GM23338 (cell line): ENCODE data around the gene RAVER1. TPM values are rescaled to one million over a fixed set of nuclear protein-coding genes. Genes with fewer than 3 reads are reported as not detected.

Source experiments
- ATAC-seq: fragments of 200-7000 bp; cut with Tn5 transposase; 3 replicates; pipeline ENCODE4 v1.9.1; 2020
- DNase-seq: peaks from one replicate; pipeline ENCODE4 v3.0.0-alpha.2; 2015; ENCODE audit warnings: low spot score
- H2AFZ ChIP-seq: fragments of 200-600 bp; sonication (generic); 2 replicates; pipeline ENCODE4 v1.8.0; 2016; ENCODE audit warnings: antibody characterized with exemption, mild to moderate bottlenecking, moderate library complexity
- H3F3A ChIP-seq: fragments of 200-600 bp; sonication (generic); replicated peaks from 2 replicates; pipeline ENCODE4 v1.8.0; 2017; ENCODE audit warnings: antibody characterized with exemption, mixed run types, low read depth
- H3K27ac ChIP-seq: fragments of 200-600 bp; sonication (generic); 2 replicates; pipeline ENCODE4 v1.6.1; 2016; ENCODE audit warnings: low read depth
- H3K27me3 ChIP-seq: fragments of 200-600 bp; sonication (generic); 2 replicates; pipeline ENCODE4 v1.8.0; 2016; ENCODE audit warnings: mild to moderate bottlenecking, mixed run types, moderate library complexity; ENCODE audit not compliant: insufficient read depth
- H3K36me3 ChIP-seq: fragments of 200-600 bp; sonication (generic); 2 replicates; pipeline ENCODE4 v1.8.0; 2016; ENCODE audit warnings: mild to moderate bottlenecking; ENCODE audit not compliant: insufficient read depth
- H3K4me1 ChIP-seq: fragments of 200-600 bp; sonication (generic); 2 replicates; pipeline ENCODE4 v1.8.0; 2016; ENCODE audit warnings: mild to moderate bottlenecking, moderate library complexity; ENCODE audit not compliant: insufficient read depth
- H3K4me2 ChIP-seq: fragments of 200-600 bp; sonication (generic); 2 replicates; pipeline ENCODE4 v1.7.1; 2017; ENCODE audit warnings: mixed run types
- H3K4me3 ChIP-seq: fragments of 200-600 bp; sonication (generic); 2 replicates; pipeline ENCODE4 v1.6.1; 2016; ENCODE audit warnings: mixed run types
- H3K79me2 ChIP-seq: fragments of 200-600 bp; sonication (generic); replicated peaks from 2 replicates; pipeline ENCODE4 v1.8.0; 2017; ENCODE audit warnings: mild to moderate bottlenecking; ENCODE audit not compliant: insufficient read depth
- H3K9me2 ChIP-seq: fragments of 200-600 bp; sonication (generic); 2 replicates; pipeline ENCODE4 v1.8.0; 2017; ENCODE audit not compliant: insufficient read depth
- H4K20me1 ChIP-seq: fragments of 200-600 bp; sonication (generic); replicated peaks from 2 replicates; pipeline ENCODE4 v1.8.0; 2017; ENCODE audit warnings: mild to moderate bottlenecking; ENCODE audit not compliant: insufficient read depth
- H3K27ac Mint-ChIP-seq: 2 replicates; pipeline ENCODE4 v1.8.0; 2020; ENCODE audit warnings: inconsistent platforms, mild to moderate bottlenecking, moderate library complexity, mixed read lengths
- H3K27me3 Mint-ChIP-seq: 3 replicates; pipeline ENCODE4 v1.8.0; 2022; ENCODE audit warnings: low read depth, mild to moderate bottlenecking, moderate library complexity, mixed read lengths, inconsistent platforms; ENCODE audit not compliant: insufficient read depth, poor library complexity
- H3K36me3 Mint-ChIP-seq: 3 replicates; pipeline ENCODE4 v1.8.0; 2021; ENCODE audit warnings: low read depth, mild to moderate bottlenecking, inconsistent platforms, moderate library complexity, mixed read lengths
- H3K4me1 Mint-ChIP-seq: 3 replicates; pipeline ENCODE4 v1.8.0; 2020; ENCODE audit warnings: mild to moderate bottlenecking, inconsistent platforms, mixed read lengths
- H3K4me3 Mint-ChIP-seq: 3 replicates; pipeline ENCODE4 v1.8.0; 2021; ENCODE audit warnings: moderate library complexity, mild to moderate bottlenecking, inconsistent platforms, mixed read lengths
- H3K9me3 Mint-ChIP-seq: 3 replicates; pipeline ENCODE4 v1.8.0; 2020; ENCODE audit warnings: moderate library complexity, mild to moderate bottlenecking, inconsistent platforms, mixed read lengths
- CREB1 ChIP-seq: fragments of 250-450 bp; sonication (Bioruptor Pico); IDR thresholded peaks from 2 replicates; pipeline ENCODE4 v1.5.0; 2020; ENCODE audit warnings: low read depth, mild to moderate bottlenecking, moderate library complexity
- EZH2 ChIP-seq: fragments of 200-600 bp; sonication (generic); IDR thresholded peaks from one replicate; pipeline ENCODE4 v1.8.0; 2017; ENCODE audit warnings: antibody characterized with exemption, mild to moderate bottlenecking, low read depth; ENCODE audit not compliant: unreplicated experiment
- EZH2phosphoT487 ChIP-seq: fragments of 200-600 bp; sonication (generic); IDR thresholded peaks from one replicate; pipeline ENCODE4 v1.8.1; 2018; ENCODE audit warnings: antibody characterized with exemption; ENCODE audit not compliant: unreplicated experiment
- JUNB ChIP-seq: IDR thresholded peaks from one replicate; pipeline ENCODE4 v1.6.1; 2016; ENCODE audit warnings: antibody characterized with exemption; ENCODE audit not compliant: unreplicated experiment
- NANOG ChIP-seq: IDR thresholded peaks from 2 replicates; pipeline ENCODE4 v1.6.1; 2016; ENCODE audit warnings: antibody characterized with exemption, borderline replicate concordance
- POLR2AphosphoS5 ChIP-seq: IDR thresholded peaks from 2 replicates; pipeline ENCODE4 v1.6.1; 2016; ENCODE audit warnings: antibody characterized with exemption, low read depth
- STAT1 ChIP-seq: IDR thresholded peaks from one replicate; pipeline ENCODE4 v1.6.1; 2016; ENCODE audit warnings: antibody characterized with exemption; ENCODE audit not compliant: unreplicated experiment
- ZNF114 ChIP-seq: fragments of 250-450 bp; sonication (Bioruptor Pico); IDR thresholded peaks from 2 replicates; pipeline ENCODE4 v1.5.0; 2020; ENCODE audit warnings: mild to moderate bottlenecking, moderate library complexity
- ZNF331 ChIP-seq: fragments of 250-450 bp; sonication (Bioruptor Pico); IDR thresholded peaks from 2 replicates; pipeline ENCODE4 v1.5.0; 2020; ENCODE audit warnings: low read depth, mild to moderate bottlenecking, moderate library complexity
- polyA plus RNA-seq: library from polyadenylated mRNA; unstranded; fragments of >200 nt; fragmentation: Nextera tagmentation; extraction: Ambion mirVana; gene quantifications from 2 replicates; pipeline ENCODE4 v1.2.1, GENCODE V29; 2016
- total RNA-seq: library from RNA; depleted of rRNA; stranded (reverse); fragments of >200 nt; shearing (Covaris generic); gene quantifications from 2 replicates; pipeline ENCODE4 v1.2.3, GENCODE V29; 2014
- TF ChIP-seq, protein P1 (sequence below): IDR thresholded peaks from 2 replicates; pipeline ENCODE4 v1.6.1; 2016; ENCODE audit warnings: antibody characterized with exemption
- TF ChIP-seq, protein P2 (sequence below), 2 experiments: fragments of 200-600 bp in 1 of 2; sonication (generic) in 1 of 2; conservative IDR thresholded peaks; 2 replicates each; pipeline versions ENCODE4 v1.5.1 to v1.6.1; 2016 to 2017; ENCODE audit warnings: antibody characterized with exemption in 2 of 2, low read depth in 2 of 2, mild to moderate bottlenecking in 2 of 2, moderate library complexity in 1 of 2
- TF ChIP-seq, protein P3 (sequence below): fragments of 250-450 bp; sonication (Bioruptor Pico); IDR thresholded peaks from 2 replicates; pipeline ENCODE4 v1.5.0; 2020; ENCODE audit warnings: mild to moderate bottlenecking, moderate library complexity
- TF ChIP-seq, protein P4 (sequence below): IDR thresholded peaks from one replicate; pipeline ENCODE4 v1.6.1; 2018; ENCODE audit warnings: antibody characterized with exemption; ENCODE audit not compliant: unreplicated experiment

The RAVER1 gene
- total and polyA plus RNA-seq, 2 experiments from 2014 or later, result 25.5 to 88.3 TPM

DNA sequence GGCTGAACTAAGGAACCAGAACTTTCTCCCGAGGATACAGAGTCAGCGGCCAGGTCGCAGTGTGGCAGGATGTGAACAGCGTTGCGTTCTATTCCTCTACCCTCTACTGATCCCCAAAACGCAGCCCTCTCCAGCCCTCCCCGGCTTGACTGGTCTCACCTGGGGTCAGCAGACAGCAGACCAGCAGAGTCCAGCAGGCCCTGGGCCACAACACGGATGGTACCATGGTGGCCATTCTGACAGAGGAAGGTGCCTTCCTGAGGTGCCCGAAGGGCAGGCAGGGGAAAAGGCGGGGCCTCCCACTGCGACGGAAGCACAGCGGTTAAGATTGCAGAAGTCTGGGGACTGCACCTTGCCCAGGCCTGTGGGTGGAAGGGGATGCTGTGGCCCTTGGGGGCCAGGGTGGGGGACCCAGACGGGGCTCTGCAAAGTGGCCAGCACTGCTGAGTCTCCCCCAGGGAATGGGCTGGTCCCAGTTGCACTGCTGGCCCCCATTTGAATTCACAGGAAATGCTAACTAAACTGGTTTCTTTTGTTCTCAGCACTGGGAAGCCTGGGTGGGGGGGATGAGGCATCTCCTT lies 6.1 kb upstream of the RAVER1 start, which contains the start of gene ICAM3:
Gene ICAM3, minus strand, starts transcription at position 245 of the 581 bp plus-strand sequence. Its CDS starts 10 bp downstream, at position 235.
- Histone ChIP-seq H3K79me2 (no peaks in the 10 kb centered on the region), H4K20me1 (no peaks in the 10 kb centered on the region), H3K36me3 (no peaks in the 10 kb centered on the region), H3F3A (peaks cover 6% of the 10 kb centered on the region; the same call in 1 of the 2 replicates), H3K4me2 (peak within 1 kb of the TSS; percentile 62), H3K27me3 (no peaks in the 10 kb centered on the region), H3K4me3 (no peak within 1 kb of the TSS), H2AFZ (peak within 1 kb of the TSS; percentile 81), H3K9me2 (no peaks in the 10 kb centered on the region), H3K4me1 (peaks cover 20% of the 10 kb centered on the region; the same call in 1 of the 2 replicates), H3K27ac (no peak within 1 kb of the TSS)
- Mint-ChIP-seq H3K36me3 (no peaks in the 10 kb centered on the region), H3K4me1 (peaks cover 16% of the 10 kb centered on the region), H3K9me3 (no peaks in the 10 kb centered on the region; the same call in 2 of the 3 replicates), H3K27ac (peak within 1 kb of the TSS; percentile 63; the same call in 1 of the 2 replicates), H3K4me3 (no peak within 1 kb of the TSS), H3K27me3 (peaks cover 11% of the 10 kb centered on the region)
- ATAC-seq, result no peak; the same call in 2 of the 3 replicates
- no peak for DNase-seq
- no peak for TF ChIP-seq ZNF114 (CRISPR knock-in tag)
- TF ChIP-seq, protein P1, sequence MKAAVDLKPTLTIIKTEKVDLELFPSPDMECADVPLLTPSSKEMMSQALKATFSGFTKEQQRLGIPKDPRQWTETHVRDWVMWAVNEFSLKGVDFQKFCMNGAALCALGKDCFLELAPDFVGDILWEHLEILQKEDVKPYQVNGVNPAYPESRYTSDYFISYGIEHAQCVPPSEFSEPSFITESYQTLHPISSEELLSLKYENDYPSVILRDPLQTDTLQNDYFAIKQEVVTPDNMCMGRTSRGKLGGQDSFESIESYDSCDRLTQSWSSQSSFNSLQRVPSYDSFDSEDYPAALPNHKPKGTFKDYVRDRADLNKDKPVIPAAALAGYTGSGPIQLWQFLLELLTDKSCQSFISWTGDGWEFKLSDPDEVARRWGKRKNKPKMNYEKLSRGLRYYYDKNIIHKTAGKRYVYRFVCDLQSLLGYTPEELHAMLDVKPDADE, result no peak
- no peak for TF ChIP-seq ZNF331 (CRISPR knock-in tag)
- TF ChIP-seq EZH2, result no peak
- TF ChIP-seq POLR2AphosphoS5, result no peak
- TF ChIP-seq NANOG, result no peak
- no peak for TF ChIP-seq STAT1
- TF ChIP-seq EZH2phosphoT487, result no peak
- TF ChIP-seq, protein P2, sequence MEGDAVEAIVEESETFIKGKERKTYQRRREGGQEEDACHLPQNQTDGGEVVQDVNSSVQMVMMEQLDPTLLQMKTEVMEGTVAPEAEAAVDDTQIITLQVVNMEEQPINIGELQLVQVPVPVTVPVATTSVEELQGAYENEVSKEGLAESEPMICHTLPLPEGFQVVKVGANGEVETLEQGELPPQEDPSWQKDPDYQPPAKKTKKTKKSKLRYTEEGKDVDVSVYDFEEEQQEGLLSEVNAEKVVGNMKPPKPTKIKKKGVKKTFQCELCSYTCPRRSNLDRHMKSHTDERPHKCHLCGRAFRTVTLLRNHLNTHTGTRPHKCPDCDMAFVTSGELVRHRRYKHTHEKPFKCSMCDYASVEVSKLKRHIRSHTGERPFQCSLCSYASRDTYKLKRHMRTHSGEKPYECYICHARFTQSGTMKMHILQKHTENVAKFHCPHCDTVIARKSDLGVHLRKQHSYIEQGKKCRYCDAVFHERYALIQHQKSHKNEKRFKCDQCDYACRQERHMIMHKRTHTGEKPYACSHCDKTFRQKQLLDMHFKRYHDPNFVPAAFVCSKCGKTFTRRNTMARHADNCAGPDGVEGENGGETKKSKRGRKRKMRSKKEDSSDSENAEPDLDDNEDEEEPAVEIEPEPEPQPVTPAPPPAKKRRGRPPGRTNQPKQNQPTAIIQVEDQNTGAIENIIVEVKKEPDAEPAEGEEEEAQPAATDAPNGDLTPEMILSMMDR (conservative IDR thresholded peaks at IDR 0.05; ENCODE audit: low read depth in 2 of 2), result no peak
- TF ChIP-seq, protein P3, sequence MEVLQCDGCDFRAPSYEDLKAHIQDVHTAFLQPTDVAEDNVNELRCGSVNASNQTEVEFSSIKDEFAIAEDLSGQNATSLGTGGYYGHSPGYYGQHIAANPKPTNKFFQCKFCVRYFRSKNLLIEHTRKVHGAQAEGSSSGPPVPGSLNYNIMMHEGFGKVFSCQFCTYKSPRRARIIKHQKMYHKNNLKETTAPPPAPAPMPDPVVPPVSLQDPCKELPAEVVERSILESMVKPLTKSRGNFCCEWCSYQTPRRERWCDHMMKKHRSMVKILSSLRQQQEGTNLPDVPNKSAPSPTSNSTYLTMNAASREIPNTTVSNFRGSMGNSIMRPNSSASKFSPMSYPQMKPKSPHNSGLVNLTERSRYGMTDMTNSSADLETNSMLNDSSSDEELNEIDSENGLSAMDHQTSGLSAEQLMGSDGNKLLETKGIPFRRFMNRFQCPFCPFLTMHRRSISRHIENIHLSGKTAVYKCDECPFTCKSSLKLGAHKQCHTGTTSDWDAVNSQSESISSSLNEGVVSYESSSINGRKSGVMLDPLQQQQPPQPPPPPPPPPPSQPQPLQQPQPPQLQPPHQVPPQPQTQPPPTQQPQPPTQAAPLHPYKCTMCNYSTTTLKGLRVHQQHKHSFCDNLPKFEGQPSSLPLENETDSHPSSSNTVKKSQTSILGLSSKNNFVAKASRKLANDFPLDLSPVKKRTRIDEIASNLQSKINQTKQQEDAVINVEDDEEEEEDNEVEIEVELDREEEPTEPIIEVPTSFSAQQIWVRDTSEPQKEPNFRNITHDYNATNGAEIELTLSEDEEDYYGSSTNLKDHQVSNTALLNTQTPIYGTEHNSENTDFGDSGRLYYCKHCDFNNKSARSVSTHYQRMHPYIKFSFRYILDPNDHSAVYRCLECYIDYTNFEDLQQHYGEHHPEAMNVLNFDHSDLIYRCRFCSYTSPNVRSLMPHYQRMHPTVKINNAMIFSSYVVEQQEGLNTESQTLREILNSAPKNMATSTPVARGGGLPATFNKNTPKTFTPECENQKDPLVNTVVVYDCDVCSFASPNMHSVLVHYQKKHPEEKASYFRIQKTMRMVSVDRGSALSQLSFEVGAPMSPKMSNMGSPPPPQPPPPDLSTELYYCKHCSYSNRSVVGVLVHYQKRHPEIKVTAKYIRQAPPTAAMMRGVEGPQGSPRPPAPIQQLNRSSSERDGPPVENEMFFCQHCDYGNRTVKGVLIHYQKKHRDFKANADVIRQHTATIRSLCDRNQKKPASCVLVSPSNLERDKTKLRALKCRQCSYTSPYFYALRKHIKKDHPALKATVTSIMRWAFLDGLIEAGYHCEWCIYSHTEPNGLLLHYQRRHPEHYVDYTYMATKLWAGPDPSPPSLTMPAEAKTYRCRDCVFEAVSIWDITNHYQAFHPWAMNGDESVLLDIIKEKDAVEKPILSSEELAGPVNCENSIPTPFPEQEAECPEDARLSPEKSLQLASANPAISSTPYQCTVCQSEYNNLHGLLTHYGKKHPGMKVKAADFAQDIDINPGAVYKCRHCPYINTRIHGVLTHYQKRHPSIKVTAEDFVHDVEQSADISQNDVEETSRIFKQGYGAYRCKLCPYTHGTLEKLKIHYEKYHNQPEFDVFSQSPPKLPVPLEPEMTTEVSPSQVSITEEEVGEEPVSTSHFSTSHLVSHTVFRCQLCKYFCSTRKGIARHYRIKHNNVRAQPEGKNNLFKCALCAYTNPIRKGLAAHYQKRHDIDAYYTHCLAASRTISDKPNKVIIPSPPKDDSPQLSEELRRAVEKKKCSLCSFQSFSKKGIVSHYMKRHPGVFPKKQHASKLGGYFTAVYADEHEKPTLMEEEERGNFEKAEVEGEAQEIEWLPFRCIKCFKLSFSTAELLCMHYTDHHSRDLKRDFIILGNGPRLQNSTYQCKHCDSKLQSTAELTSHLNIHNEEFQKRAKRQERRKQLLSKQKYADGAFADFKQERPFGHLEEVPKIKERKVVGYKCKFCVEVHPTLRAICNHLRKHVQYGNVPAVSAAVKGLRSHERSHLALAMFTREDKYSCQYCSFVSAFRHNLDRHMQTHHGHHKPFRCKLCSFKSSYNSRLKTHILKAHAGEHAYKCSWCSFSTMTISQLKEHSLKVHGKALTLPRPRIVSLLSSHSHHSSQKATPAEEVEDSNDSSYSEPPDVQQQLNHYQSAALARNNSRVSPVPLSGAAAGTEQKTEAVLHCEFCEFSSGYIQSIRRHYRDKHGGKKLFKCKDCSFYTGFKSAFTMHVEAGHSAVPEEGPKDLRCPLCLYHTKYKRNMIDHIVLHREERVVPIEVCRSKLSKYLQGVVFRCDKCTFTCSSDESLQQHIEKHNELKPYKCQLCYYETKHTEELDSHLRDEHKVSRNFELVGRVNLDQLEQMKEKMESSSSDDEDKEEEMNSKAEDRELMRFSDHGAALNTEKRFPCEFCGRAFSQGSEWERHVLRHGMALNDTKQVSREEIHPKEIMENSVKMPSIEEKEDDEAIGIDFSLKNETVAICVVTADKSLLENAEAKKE (CRISPR knock-in tag), result no peak
- TF ChIP-seq, protein P4, sequence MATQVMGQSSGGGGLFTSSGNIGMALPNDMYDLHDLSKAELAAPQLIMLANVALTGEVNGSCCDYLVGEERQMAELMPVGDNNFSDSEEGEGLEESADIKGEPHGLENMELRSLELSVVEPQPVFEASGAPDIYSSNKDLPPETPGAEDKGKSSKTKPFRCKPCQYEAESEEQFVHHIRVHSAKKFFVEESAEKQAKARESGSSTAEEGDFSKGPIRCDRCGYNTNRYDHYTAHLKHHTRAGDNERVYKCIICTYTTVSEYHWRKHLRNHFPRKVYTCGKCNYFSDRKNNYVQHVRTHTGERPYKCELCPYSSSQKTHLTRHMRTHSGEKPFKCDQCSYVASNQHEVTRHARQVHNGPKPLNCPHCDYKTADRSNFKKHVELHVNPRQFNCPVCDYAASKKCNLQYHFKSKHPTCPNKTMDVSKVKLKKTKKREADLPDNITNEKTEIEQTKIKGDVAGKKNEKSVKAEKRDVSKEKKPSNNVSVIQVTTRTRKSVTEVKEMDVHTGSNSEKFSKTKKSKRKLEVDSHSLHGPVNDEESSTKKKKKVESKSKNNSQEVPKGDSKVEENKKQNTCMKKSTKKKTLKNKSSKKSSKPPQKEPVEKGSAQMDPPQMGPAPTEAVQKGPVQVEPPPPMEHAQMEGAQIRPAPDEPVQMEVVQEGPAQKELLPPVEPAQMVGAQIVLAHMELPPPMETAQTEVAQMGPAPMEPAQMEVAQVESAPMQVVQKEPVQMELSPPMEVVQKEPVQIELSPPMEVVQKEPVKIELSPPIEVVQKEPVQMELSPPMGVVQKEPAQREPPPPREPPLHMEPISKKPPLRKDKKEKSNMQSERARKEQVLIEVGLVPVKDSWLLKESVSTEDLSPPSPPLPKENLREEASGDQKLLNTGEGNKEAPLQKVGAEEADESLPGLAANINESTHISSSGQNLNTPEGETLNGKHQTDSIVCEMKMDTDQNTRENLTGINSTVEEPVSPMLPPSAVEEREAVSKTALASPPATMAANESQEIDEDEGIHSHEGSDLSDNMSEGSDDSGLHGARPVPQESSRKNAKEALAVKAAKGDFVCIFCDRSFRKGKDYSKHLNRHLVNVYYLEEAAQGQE, result no peak
- TF ChIP-seq JUNB, result no peak
- TF ChIP-seq CREB1, result no peak
